ENCODE data around the gene ZMIZ2.
A peak's percentile ranks its signal among the peaks of the same experiment; 100 is the strongest.
"Not testable (repeated sequence)": the region's sequence is repeated elsewhere in the genome, so short reads cannot be mapped to it uniquely, and the experiment has no call there.

ZMIZ2 gene

GRCh38 chr7:44727158-44727936 is 21.3 kb upstream of the ZMIZ2 start:
- no peak for DNase-seq

- DNase-seq, result no peak
Measured at GRCh38 chr7:44727937-44728262, 20.7 kb upstream of the ZMIZ2 start.

- no peak for DNase-seq
Measured at GRCh38 chr7:44729949-44730590, 18.6 kb upstream of the ZMIZ2 start.

GRCh38 chr7:44732971-44733370 is 15.7 kb upstream of the ZMIZ2 start:
- not testable (repeated sequence) for DNase-seq

GRCh38 chr7:44733708-44734481 is 14.8 kb upstream of the ZMIZ2 start:
- no peak for DNase-seq

- peak in 1 of 2 experiments; percentile 51 for DNase-seq
Measured at GRCh38 chr7:44735403-44736165, 13.1 kb upstream of the ZMIZ2 start.

- DNase-seq, result no peak
Measured at GRCh38 chr7:44736896-44737295, 11.8 kb upstream of the ZMIZ2 start.

- no peak for DNase-seq
Measured at GRCh38 chr7:44738051-44738723, 10.5 kb upstream of the ZMIZ2 start.

GRCh38 chr7:44738876-44739665 is 9.6 kb upstream of the ZMIZ2 start:
- no peak for DNase-seq

GRCh38 chr7:44740055-44740454 is 8.6 kb upstream of the ZMIZ2 start:
- no peak for DNase-seq

- no peak for DNase-seq
Measured at GRCh38 chr7:44743750-44744149, 4.9 kb upstream of the ZMIZ2 start.

GRCh38 chr7:44748948-44749731 is 493 bp downstream of the ZMIZ2 start:
- peak in 1 of 2 experiments; percentile 14 for DNase-seq

GRCh38 chr7:44749992-44750391 is 1.3 kb downstream of the ZMIZ2 start:
- no peak for DNase-seq

GRCh38 chr7:44750424-44750823 is 1.8 kb downstream of the ZMIZ2 start:
- no peak for DNase-seq

- DNase-seq, result peak; percentile 36 to 63
Measured at GRCh38 chr7:44750921-44751571, 2.4 kb downstream of the ZMIZ2 start.

- no peak for DNase-seq
Measured at GRCh38 chr7:44752822-44753221, 4.2 kb downstream of the ZMIZ2 start.

- DNase-seq, result no peak
Measured at GRCh38 chr7:44754802-44755697, 6.4 kb downstream of the ZMIZ2 start.

GRCh38 chr7:44755698-44756627 is 7.3 kb downstream of the ZMIZ2 start:
- no peak for DNase-seq
